GM12891 (cell line): Measurements from ENCODE around the gene TRIM38.

Experiments
- POLR2A ChIP-seq: IDR thresholded peaks from 2 replicates; pipeline ENCODE4 v1.6.1; 2011; ENCODE audit warnings: low read depth, low read length, control low read depth
- POLR2AphosphoS5 ChIP-seq: IDR thresholded peaks from 2 replicates; pipeline ENCODE4 v1.6.1; 2011; ENCODE audit warnings: low read depth, low read length, control low read depth

- TF ChIP-seq POLR2AphosphoS5 (no peak), POLR2A (no peak)
These were observed 35.3 kb downstream of the TRIM38 start for GRCh38 chr6:25997921-25998320.
